Activated CD4-positive, CD25-positive, alpha-beta regulatory T cell (primary cell): ENCODE results near the gene NTMT1.
"Not testable (repeated sequence)": the region's sequence is repeated elsewhere in the genome, so short reads cannot be mapped to it uniquely, and the experiment has no call there.

Experiments
- DNase-seq, 4 experiments: peaks; one replicate each; lab custom pipeline; 2025; lab: John Stamatoyannopoulos, UW

The NTMT1 gene

DNA sequence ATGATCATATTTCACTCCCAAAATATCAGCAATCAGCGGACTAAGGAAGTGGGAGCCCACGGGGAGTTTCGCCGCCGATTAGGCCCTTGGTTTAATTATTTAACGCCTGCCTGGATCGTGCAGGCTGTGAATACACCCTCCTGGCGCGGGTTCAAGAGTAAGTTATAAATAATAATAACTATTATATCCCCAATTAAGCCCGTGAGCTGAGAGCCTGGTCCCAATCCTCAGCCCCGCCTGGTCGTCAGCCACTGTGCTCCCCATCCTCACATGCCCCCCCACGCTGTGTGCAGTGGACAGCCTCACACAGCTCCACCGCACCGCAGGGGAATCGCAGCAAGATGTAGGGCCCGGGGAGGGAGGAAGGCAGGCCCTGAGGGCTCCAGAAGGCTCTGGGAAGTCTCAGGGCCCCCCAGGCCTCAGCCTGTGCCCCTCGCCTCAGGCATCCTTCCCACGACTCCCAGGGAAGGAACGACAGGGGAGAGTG lies 28.6 kb downstream of the NTMT1 start:
- no peak for DNase-seq

GRCh38 chr9:129655154-129655553 lies 29.2 kb downstream of the NTMT1 start:
- no peak for DNase-seq

DNA sequence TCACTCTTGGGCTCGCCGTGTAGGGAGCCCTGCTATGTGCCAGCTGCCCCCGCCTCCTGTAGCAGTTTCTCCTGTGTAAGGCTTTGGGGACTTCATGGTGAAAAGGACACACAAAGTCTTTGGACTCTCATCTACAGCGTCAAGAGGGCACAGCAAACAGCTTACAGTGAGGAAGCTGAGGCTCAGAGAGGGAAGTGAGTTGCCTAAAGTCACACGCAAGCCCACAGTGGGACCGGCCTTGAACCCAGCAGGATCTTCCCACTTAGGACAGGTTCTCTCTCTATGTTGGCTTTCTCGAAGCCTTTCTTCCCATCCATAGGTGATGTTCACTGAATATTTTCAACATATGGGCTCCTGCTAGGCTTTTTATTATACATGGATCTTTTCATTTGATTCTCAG lies 29.7 kb downstream of the NTMT1 start:
- DNase-seq = no peak

- DNase-seq = no peak
Measured at GRCh38 chr9:129656795-129657390, 30.9 kb downstream of the NTMT1 start.

DNA sequence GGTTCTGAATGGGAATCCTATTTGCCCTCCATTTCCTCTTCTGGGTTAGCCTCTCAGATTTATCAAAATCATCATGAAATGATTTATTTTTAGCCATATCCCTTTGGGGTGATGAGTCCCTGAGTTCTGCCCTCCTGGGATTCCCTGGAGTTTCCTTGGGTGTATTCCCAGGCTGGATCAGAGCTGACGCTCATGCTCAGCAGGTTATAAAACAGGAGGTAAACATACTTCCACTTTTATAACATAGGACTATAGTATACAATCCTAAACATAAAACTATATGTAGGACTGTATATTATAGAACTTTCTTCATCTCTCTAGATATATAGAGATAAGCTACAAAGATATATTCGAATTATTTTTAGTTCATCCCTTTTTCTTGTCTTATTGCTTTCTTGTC lies 35.1 kb downstream of the NTMT1 start:
- no peak for DNase-seq

- DNase-seq = not testable (repeated sequence)
Measured at GRCh38 chr9:129662239-129662638, 36.3 kb downstream of the NTMT1 start.

DNA sequence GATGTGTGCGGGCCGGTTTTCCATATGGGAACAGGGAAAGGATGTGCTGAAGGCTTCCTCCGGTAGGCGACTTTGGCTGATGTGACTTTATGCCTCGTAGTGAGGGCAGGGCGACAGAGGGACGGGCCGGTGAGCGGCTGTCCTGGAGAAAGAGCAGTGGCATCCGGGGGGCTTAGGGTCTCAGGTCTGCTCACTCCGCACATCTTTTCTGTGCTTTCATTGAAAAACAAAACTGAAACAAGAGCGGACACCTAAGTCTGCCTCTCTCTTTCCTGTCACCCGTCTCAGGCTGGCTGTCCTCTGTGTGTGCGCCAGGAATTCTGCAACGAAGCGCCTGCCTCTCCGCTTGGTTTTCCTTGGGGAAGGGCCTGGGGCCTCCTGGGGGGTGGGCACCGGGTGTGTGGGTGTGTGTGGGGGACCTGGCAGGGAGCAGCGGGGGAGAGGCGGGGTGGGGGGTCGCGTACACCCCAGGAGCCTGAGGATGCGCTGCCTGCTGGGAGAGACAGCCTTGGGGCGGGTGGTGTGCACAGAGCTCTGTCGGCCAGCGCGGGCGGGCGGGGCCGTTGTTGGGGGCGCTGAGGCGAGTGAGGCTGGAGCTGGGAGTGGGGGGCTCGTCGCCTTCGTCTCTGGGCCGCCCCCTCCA lies 38.9 kb downstream of the NTMT1 start:
- no peak for DNase-seq

- no peak for DNase-seq
Measured at GRCh38 chr9:129665389-129665775, 39.4 kb downstream of the NTMT1 start, which contains the start of gene PRRX2. Gene PRRX2, plus strand, starts transcription at chr9:129665647. Its CDS starts 221 bp downstream, at chr9:129665868.

DNA sequence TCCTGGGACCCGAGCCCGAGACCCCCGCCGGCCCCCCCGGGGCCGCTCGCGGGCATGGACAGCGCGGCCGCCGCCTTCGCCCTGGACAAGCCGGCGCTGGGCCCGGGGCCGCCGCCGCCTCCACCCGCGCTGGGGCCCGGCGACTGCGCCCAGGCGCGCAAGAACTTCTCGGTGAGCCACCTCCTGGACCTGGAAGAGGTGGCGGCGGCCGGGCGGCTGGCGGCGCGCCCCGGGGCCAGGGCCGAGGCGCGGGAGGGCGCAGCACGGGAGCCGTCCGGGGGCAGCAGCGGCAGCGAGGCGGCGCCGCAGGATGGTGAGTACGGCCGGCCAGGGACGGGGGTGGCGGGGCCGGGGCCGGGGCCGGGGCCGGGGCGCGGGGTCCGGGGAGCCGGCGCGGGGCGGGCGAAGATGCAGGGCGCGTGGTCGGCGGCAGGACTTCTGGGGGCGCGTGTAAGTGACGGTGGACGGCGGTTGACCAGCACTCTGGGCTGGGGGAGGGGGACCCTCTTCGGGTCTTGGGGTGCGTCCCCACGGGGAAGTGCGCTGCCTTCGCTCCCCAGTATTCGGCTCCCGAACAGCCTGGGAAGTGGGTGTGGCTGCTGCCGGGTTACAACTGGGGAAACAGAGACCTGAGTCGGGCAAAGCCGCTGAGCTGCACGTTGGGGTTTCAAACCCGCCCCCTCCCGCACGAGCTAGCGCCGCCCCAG lies 40.0 kb downstream of the NTMT1 start:
- DNase-seq = no peak

- no peak for DNase-seq
Measured at GRCh38 chr9:129666575-129666974, 40.6 kb downstream of the NTMT1 start.

DNA sequence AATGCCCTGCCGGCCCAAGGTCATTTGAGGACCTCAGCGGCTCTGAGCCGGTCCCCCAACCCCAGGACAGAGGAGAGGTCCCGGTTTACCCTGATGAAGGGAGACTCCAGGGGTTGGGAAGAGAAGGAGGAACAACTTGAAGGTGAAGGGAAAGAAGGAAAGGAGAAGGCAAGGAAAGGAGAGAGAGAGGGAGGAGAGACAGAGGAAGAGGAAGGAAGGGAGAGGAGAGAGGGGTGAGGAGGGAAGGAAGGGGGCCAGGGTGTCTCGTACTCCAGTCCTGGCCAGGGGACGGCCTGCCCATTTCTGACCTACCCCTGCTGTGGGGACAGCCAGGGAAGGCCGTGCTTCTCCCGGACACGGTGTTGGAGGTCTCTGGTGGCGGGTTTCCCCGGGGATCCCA lies 41.4 kb downstream of the NTMT1 start:
- no peak for DNase-seq

GRCh38 chr9:129667850-129668249 lies 41.9 kb downstream of the NTMT1 start:
- DNase-seq = no peak

DNA sequence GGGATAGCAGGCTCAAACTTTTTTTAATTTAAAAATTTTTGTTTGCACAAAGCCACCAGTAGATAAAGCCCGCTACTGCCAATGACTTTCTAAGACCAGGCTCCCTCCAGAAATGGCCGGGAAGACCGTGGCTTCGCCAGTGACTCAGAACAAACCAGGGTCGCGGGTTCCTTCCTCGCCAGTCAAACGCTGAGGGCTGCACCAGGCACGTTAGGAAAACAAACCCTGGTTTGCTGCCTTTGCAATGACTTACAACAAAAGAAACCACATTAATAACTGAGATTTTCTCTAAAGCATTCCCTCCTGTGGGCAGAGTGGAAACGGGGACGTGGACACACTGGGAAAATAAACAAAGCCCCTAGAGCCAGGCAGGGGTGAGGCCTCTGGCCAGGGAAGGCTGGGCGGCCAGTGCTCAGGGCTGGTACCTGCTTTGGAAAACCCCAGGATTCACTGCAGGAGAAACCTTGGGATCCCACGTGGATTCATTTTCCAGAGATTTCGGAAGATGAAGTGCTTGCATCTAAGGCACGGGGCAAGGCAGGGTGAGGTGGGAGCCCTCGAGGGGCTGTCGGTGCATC lies 43.3 kb downstream of the NTMT1 start:
- DNase-seq = no peak

- no peak for DNase-seq
Measured at GRCh38 chr9:129669946-129670345, 44.0 kb downstream of the NTMT1 start.

- DNase-seq = no peak
Measured at GRCh38 chr9:129671065-129671464, 45.1 kb downstream of the NTMT1 start.

DNA sequence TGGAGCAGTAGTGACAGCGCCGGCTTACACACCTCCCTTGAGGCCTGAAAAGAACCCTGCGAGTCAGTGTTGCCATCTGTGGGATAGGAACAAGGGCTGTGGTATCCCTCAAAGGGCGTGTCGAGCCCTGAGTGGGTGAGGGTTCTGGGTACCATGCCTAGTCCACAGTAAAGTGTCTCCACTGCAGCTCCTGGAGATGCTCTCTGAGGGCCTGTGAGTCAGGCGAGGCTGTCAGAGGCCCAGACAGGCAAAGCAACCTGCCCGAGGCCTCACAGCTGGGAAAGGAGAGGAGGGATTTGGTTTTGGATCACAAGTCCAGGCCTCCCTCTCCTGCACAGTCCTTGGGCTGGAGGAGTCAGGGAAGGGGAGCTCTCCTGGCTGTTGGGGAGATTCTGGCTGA lies 45.6 kb downstream of the NTMT1 start:
- DNase-seq = no peak

- DNase-seq = no peak
Measured at GRCh38 chr9:129672702-129673101, 46.7 kb downstream of the NTMT1 start.

DNA sequence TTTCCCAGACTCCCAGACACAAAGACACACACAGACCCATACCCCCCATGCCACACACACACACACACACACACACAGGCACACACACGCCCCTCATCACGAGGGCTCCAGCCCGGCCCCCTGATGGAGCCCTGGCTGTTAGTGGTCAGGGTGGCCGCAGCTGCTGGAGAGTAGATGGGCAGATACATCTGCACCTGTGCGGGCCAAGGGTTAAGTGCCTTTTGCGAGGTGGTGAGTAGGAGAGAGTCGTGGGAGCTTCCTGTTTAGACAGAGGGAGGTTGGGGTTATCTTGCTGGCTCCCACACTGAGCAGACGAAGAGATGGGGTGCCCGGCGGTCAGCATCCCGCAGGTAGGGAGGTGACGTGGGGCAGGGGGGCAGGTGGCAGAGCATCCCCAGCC lies 47.6 kb downstream of the NTMT1 start:
- DNase-seq = no peak

- no peak for DNase-seq
Measured at GRCh38 chr9:129674229-129674628, 48.3 kb downstream of the NTMT1 start.

GRCh38 chr9:129675620-129676019 lies 49.7 kb downstream of the NTMT1 start:
- DNase-seq = no peak

DNA sequence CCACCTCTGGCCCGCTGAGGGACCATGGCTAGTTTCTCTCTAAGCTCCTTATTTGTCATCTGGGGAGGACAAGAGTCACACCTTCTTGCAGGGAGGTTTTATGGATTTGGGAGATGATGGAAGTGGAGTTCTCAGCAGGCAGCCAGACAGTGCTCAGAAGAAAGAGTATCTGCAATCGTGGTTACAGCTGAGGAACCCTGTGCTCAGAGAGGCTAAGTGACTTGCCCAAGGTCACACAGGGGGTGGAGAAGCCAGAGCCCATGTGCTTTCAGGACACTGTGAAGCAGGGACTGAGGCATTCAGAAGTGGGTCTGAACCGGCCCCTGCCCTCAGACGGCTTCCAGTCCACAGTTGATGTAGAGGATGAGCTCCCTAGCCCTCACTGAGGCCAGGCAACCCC lies 50.3 kb downstream of the NTMT1 start:
- DNase-seq = no peak

GRCh38 chr9:129676975-129677374 lies 51.0 kb downstream of the NTMT1 start:
- DNase-seq = no peak

GRCh38 chr9:129677456-129677855 lies 51.5 kb downstream of the NTMT1 start:
- DNase-seq = no peak
